HepG2 (cell line): ENCODE measurements around the gene INO80B. TPM values are rescaled to one million over a fixed set of nuclear protein-coding genes. Genes with fewer than 3 reads are reported as not detected.

Experiments
- MAFF ChIP-seq: IDR thresholded peaks from 2 replicates; pipeline ENCODE4 v1.6.1; 2011; ENCODE audit warnings: low read depth, low read length, improper control_type of control experiment
- POLR2AphosphoS2 ChIP-seq: IDR thresholded peaks from 2 replicates; pipeline ENCODE4 v1.6.1; 2011; ENCODE audit warnings: low read depth, low read length, improper control_type of control experiment
- SMC3 ChIP-seq: IDR thresholded peaks from 2 replicates; pipeline ENCODE4 v1.6.1; 2011; ENCODE audit warnings: low read length, improper control_type of control experiment
- TBX2 ChIP-seq: sonication (generic); formaldehyde crosslinking; IDR thresholded peaks from 2 replicates; pipeline ENCODE4 v1.5.0; 2020; ENCODE audit warnings: missing genetic modification reagents, mild to moderate bottlenecking, borderline replicate concordance
- ZNF34 ChIP-seq: sonication (generic); formaldehyde crosslinking; IDR thresholded peaks from 2 replicates; pipeline ENCODE4 v1.4.0; 2020; ENCODE audit warnings: mild to moderate bottlenecking, missing genetic modification reagents, borderline replicate concordance
- ZNF567 ChIP-seq: sonication (generic); formaldehyde crosslinking; IDR thresholded peaks from 2 replicates; pipeline ENCODE4 v1.8.1; 2023; ENCODE audit warnings: mild to moderate bottlenecking, missing genetic modification reagents, borderline replicate concordance
- ZNF703 ChIP-seq: sonication (generic); formaldehyde crosslinking; IDR thresholded peaks from 2 replicates; pipeline ENCODE4 v1.5.1; 2020; ENCODE audit warnings: missing genetic modification reagents, mild to moderate bottlenecking, moderate library complexity, borderline replicate concordance
- ZNF841 ChIP-seq: sonication (generic); formaldehyde crosslinking; IDR thresholded peaks from 2 replicates; pipeline ENCODE4 v1.8.1; 2023; ENCODE audit warnings: missing genetic modification reagents, borderline replicate concordance
- polyA plus RNA-seq, 8 experiments: library from polyadenylated mRNA; depleted of rRNA in 3 of 8; stranded (reverse) in 7 of 8; unstranded in 1 of 8; fragments of >200 nt; fragmentation: Illumina TruSeq in 4 of 8; extraction: Trizol in 4 of 8; gene quantifications; 2 replicates each; pipeline versions ENCODE4 v1.2.1 to v1.2.3, GENCODE V29; 2011 to 2016; ENCODE audit warnings: low read depth in 4 of 8, missing spikeins in 1 of 8, mixed read lengths in 1 of 8; ENCODE audit not compliant: insufficient read depth in 1 of 8
- total RNA-seq, 5 experiments: library from RNA; depleted of rRNA; stranded (reverse); fragments of >200 nt; fragmentation: Illumina TruSeq; extraction: Trizol; gene quantifications; 2 replicates each; pipeline ENCODE4 v1.2.3, GENCODE V29; 2016; ENCODE audit warnings: low read depth in 1 of 5
- TF ChIP-seq, protein P1 (sequence below): IDR thresholded peaks from 2 replicates; pipeline ENCODE4 v1.6.1; 2016; ENCODE audit warnings: missing compliant biosample characterization, missing genetic modification reagents, borderline replicate concordance
- TF ChIP-seq, protein P2 (sequence below): sonication (generic); formaldehyde crosslinking; IDR thresholded peaks from 2 replicates; pipeline ENCODE4 v1.5.0; 2020; ENCODE audit warnings: mild to moderate bottlenecking, low read depth, missing genetic modification reagents, borderline replicate concordance

The INO80B gene
- total and polyA plus RNA-seq, 2 of the 13 experiments (the other 11 are each of a cell fraction or from before 2014, with no cell fraction given) = 6.2 to 14.5 TPM

DNA sequence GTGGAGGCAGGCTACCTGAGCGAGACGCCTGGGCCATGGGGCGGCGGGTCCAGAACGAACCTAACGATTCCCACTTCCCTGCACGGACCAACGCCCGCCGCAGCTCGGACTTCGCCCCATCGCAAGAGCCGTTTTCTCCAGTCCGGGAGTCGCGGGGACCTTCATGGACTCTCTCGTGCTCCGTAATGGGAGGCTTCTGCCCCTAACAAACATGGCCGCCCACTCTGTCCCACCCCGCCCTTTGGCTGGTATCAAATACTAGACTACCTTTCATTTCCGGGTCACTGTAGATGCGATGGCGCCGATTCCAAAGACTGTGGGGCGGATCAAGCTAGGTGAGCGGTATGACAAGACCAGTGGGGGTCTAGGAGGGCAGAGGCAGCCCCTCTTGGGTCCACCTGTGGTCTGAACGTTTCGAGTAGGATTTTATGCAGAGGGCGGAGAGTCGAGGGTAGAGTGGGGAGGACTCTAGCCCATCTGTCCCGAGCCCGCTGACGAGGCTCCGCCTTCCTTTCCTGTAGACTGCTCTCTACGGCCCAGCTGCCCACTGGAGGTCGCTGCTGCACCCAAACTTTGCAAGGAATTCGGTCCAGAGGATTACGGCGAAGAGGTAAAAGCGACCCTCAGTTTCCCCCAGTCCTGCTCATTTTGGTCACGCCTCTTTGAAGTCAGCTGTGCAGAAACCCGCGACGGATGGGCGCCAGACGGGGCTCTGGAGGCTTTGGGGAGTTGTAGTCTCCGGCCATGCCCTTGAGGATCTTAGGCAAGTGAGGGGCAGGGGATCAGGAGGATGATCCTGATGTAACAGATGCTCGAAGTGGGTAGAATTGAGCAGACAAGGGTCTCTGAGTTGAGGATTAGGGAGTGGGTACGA is 28.2 kb downstream of the INO80B start, which contains the start of the genes CCDC142 and TTC31 (continued):
- TF ChIP-seq ZNF567 (CRISPR knock-in tag) (peak; percentile 96; the same call in 1 of the 2 replicates), ZNF703 (CRISPR knock-in tag) (peak; percentile 62; the same call in 1 of the 2 replicates), TBX2 (CRISPR knock-in tag) (peak; percentile 30; the same call in 1 of the 2 replicates), POLR2AphosphoS2 (no peak), MAFF (no peak), SMC3 (peak; percentile 89), ZNF34 (no peak; the same call in 1 of the 2 replicates), ZNF841 (CRISPR knock-in tag) (no peak)
- TF ChIP-seq, protein P1, sequence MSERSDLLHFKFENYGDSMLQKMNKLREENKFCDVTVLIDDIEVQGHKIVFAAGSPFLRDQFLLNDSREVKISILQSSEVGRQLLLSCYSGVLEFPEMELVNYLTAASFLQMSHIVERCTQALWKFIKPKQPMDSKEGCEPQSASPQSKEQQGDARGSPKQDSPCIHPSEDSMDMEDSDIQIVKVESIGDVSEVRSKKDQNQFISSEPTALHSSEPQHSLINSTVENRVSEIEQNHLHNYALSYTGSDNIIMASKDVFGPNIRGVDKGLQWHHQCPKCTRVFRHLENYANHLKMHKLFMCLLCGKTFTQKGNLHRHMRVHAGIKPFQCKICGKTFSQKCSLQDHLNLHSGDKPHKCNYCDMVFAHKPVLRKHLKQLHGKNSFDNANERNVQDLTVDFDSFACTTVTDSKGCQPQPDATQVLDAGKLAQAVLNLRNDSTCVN = no peak; the same call in 1 of the 2 replicates
- TF ChIP-seq, protein P2, sequence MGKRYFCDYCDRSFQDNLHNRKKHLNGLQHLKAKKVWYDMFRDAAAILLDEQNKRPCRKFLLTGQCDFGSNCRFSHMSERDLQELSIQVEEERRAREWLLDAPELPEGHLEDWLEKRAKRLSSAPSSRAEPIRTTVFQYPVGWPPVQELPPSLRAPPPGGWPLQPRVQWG (CRISPR knock-in tag) = no peak
